GM18508 (cell line): ENCODE results near the gene DSCAM.

Experiments
- ATAC-seq: cut with Tn5 transposase; IDR thresholded peaks from one replicate; pipeline ENCODE4 v1.9.1; 2021; ENCODE audit warnings: moderate number of reproducible peaks; ENCODE audit not compliant: insufficient read depth, unreplicated experiment

The DSCAM gene

DNA sequence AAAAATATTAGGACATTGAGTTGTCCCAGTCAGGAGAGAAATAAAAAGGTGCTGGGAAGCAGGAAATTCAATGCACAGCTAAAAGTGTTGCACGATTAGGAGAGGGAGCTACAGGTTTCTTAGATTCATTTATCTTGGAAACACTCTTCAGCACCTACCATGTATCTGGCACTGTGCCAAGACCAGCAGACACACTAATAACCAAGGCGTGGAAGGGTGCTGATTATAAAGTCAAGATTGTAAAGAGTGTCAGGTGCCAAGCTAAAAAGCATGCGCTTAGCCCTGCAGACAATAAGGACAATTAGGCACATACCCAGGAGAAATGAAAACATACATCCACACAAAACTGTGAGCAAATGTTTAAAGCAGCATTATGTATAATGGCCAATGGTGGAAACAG, 129.9 kb downstream of the DSCAM start:
- ATAC-seq = no peak

DNA sequence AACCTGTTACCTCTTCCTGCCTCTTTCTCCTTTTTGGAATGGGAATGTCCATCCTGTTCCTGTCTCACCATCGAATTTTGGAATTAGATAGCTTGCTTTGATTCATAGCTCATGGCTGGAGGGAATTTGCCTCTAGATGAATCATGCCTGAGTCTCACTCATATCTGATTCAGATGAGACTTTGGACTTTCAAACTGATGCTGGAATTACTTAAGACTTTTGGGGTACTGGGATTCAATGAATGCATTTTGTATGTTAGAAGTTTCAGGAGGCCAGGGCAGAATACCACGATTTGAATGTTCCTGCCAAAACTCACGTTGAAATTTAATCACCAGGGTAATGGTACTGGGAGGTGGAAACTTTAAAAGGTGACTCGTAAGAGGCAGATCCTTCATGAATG, 132.4 kb downstream of the DSCAM start:
- no peak for ATAC-seq

DNA sequence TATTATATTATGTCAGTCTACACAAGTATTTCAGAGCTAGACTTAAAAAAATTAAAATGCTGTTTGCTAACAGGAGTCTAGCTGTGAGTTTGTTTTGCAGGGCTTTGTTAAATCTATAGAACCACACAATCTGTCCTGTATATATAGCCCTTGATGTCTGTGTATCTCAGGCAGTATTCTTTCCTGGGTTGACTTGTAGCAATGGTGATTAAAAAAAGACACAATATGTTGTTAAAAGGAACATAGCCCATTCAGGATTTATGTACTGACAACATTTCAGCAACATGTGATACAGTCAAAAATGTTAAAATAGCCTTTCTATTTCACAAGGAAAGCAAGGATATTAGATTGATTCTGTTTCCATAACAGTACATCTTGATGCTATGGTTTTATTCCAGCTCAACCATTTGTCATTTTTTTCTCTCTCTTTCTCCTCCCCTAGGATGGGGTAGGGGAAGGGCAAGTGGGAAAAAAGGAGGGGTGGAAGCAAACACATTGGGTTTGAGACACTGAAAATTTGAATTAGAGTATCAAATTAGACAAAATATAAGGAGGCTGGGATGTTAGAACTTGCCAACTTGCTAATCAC, 139.2 kb downstream of the DSCAM start:
- ATAC-seq = no peak

DNA sequence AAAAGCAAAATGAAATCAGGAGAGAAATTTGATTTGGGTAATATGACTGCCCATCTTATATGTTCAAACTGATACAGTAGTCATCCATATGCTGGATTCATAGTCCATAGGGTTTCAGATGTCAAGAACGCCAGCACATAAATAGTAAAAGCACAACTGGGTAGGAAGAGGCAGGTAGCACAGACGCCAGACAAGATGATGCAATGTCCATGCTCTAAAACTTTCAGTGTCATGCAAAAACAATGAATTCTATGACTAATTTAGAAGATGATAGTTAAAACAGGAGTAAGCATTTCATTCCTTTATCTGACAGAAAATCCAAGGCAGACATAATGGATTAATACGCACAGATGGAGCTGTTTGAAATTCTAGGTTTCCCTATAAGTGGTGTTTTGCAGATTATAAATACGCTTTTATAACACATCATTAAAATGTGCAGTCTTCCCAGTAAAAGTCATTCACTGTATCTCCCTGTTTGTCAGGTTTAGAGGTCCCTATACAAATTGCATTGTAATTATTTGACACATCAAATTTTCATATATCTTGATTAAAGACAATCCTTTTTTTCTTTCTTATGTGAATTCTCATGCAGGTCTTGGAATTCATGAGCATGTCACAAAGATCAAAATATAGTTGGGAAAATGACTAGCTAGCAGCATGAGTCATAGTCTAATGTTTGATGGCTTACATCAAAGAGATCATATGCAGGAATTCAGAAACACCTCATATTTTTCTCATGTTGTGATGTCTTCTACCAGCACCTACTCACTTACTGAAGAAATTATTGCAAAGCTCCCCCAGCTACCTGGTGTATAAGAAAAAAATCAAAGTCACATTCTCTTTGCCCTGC, 139.9 kb downstream of the DSCAM start:
- no peak for ATAC-seq

DNA sequence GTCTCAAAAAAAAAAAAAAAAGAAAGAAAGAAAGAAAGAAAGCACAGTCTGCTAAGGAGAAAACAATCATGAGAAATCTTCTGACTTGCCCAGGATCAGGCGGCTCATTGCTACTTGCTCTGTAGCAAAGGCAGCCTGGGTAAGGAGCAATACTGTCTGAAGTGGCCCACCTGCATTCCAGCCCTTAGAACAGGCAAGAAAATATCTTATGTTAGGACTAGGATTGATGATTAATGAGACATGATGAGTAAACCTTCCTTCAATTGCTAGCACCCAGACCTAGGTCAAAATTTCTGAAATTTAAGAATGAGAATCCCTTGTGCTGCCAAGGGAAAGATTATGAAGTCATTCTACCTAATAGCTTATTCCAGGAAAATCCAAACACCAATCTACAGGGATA, 140.8 kb downstream of the DSCAM start:
- no peak for ATAC-seq

DNA sequence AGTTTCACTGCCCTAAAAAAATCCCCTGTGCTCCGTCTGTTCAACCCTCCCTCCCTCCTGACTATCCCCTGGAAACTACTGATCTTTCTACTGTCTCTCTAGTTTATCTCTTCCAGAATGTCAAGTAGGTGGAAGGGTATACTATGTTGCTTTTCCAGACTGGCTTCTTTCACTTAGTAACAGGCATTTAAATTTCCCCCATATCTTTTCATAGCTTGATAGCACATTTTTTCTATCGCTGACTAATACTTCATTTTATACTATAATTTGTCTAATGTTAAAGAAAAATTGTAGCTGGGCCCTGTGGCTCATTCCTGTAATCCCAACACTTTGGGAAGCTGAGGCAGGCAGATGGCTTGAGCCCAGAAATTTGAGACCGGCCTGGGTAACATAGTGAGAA, 142.8 kb downstream of the DSCAM start:
- no peak for ATAC-seq

DNA sequence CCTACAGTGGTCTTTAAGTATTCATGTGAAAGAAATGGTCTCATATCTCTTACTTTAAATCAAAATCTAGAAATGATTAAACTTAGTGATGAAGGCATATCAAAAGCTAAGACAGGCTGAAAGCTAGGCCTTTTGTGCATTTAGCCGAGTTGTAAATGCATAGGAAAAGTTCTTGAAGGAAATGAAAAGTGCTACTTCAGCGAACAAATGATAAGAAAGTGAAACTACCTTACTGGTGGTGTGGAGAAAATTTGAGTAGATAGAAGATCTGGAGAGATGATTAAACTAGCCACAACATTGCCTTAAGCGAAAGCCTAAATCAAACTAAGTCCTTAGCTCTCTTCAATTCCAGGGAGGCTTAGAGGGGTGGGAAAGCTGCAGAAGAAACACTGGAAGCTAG, 147.6 kb downstream of the DSCAM start:
- ATAC-seq = no peak

DNA sequence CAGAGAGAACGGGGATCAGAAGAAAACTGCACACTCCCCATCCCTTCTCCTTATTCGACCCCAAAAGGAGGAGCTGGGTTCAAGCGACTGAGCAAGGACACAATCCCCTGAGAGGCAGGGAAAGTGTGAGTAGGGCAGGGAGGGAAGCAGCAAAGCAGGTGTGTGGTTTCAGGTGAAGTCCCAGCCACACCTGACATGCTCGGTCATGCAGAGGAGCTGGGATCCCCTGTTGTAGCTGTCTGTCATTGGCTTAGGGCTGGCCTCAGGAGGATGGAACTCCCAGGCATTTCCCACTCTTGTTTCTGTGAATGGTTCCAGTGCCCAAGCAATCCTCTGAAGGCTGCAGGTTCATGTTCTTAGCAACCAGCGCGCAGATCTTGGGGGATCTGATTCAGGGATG, 150.7 kb downstream of the DSCAM start:
- ATAC-seq = no peak

DNA sequence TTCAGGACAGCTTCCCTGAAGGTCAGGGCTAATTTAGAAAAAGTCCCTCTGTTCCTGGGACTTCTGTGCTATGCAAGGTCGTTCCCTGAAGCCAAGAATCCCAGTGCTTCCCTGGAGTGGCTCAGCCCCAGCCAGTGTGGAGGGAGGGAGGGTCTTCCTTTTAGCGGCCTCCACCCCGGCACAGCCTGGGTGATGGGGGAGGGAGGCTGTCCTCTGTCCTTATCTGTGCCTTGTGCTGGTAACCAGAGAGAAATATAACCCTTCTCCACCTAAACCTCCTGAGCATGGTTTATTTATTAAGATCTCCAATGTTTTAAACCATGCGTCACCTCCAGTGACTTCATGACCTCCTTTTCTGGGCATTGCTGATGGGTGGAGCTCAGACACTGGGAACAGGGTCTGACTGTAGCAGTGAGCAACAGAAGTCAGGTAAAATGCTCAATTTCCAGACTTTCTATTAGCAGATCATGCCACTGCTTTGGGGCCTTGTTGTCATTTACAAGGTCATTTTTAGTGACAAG, 157.1 kb downstream of the DSCAM start:
- ATAC-seq = no peak

DNA sequence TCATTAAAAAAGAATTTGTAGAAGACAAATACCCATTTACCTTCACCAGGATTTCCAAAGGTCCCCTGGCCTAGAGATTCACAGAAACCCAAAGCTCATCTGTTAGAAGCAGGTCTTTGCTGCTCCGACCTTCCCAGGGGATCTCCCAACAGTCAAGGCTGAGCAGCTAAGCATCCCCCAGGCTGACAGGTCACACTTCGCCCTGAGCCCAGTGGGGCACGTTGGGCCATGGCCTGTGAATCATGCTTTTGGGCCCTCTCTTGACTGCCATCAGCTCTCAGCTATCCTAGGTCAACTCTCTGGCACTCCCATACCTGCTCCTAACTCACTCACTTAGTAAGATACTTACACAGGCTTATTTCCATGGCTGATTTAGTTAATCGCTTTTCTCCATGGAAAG, 157.7 kb downstream of the DSCAM start:
- no peak for ATAC-seq

DNA sequence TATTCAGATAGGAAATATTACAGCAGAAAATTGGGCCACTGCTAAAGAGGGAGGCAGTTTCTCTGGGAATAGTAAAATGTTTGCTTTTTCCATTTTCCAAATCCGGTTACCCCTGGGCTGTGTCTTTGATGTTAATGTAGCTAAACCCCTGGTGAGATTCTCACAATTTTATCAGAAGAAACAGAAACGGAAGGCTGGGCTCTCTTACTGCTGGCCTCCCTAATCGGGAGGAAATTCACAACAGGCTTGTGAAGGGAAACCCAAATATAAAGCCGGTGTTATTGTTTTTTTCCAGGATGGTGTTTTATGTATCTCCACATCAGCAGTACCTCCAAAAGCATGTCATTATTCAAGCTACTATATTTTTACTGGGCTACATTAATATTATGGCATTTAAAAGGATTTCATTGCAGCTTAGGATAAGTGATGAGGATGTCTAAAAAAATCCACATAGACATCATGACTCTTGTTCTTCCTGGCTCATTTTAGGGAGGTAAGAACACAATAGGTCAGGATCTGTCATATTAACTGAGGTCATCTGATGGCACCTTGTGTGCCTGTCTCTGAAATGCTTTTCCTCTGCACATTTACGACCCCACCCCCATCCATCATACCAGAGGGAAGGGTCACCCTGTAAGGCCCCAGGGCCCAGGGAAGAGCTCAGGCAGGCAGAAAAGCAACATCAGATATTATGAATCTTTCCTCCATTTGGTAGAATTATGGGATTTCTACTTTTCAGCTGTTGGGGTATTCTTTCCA, 158.7 kb downstream of the DSCAM start:
- ATAC-seq = no peak

DNA sequence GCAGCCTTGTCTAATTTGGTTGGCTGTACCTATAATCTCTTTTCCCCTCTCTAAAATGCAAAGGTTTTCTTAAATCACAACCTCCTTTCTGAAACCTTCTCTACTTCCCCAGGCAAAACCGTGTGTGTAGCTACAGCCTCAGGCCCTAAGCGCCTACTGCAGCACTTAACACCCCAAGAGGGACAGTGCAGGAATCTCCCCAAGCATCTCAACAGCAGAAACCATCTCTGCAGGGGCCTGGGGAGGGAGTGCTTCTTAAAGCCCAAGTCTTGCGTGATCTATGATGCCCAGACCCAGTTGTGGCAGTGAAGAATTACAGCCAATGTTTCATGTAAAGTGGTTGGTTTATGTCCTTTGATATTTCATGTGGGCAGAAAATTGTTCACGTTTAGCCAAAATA, 159.3 kb downstream of the DSCAM start:
- ATAC-seq = no peak

DNA sequence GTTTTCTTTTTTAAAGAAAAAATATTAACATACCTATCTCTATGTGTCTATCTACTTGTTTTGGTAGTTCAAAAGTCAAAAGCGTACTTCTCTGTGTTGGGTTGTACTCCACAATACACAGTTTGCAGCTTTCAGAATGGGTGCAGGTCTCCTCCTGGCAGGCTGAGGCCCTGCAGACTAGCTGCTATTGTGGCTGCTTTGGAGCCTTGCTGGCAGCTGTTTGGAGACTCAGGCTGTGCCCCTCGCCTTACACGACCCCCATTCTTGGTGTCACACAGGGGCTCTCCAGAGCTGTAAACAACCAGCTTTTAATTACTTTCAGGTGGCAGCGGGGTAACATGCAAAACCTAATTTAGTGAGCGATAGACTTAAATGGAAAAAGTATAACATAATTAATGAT, 160.4 kb downstream of the DSCAM start:
- ATAC-seq = no peak

DNA sequence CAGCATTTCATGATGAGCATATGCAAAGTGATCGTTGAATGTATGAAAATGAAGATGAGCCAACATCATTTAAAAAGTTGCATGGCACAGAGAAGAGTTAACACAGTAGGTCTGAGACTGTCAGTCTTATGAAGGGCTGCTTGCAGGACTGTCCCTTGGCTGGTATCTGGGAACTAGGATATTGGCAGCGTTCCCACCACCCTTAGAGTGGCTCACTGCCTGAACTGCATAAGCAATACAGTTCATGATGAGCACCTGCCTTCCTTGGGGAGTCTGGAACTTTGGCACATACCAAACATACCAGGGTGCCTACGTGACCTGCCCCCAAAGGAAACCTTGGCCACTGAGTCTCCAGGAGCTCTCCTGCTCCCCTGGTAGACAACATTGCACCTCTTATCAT, 161.8 kb downstream of the DSCAM start:
- ATAC-seq = no peak

DNA sequence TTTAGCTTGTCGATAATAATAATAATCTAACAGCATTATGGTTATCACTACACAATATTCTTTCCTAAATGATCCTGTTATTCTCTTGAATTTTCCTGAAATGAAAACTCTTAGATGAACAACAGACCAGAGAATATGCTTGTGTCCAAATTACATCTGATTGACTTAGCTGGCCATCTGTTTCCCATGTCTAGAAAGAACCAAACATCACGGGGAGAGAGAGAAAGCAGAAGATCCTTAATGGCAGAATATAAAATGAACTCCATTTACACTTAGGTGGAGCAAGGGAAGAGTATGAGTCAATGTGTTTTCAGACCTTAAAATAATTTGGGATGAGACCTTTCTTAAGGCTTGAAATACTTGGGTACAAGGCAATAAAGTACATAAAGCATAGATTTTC, 162.2 kb downstream of the DSCAM start:
- ATAC-seq = no peak

DNA sequence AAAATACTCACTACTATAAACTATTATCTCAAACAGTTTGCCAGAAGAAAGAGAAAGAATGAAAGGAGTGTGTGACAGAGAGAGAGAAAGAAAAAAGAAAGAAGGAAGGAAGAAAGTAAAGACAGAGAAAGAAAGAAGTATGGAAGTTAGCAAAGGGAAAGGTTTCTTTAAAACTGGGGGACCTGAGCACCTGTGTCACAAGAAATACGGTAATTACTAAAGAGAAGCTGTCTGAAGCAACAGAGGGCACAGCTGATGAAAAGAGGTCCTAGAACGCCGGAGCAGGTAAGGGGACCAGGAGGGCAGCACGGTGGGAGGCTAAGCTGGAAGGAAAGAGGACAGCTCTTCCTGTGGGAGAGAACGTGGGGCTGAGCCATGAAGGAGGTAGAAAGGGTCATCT, 163.6 kb downstream of the DSCAM start:
- ATAC-seq = no peak

DNA sequence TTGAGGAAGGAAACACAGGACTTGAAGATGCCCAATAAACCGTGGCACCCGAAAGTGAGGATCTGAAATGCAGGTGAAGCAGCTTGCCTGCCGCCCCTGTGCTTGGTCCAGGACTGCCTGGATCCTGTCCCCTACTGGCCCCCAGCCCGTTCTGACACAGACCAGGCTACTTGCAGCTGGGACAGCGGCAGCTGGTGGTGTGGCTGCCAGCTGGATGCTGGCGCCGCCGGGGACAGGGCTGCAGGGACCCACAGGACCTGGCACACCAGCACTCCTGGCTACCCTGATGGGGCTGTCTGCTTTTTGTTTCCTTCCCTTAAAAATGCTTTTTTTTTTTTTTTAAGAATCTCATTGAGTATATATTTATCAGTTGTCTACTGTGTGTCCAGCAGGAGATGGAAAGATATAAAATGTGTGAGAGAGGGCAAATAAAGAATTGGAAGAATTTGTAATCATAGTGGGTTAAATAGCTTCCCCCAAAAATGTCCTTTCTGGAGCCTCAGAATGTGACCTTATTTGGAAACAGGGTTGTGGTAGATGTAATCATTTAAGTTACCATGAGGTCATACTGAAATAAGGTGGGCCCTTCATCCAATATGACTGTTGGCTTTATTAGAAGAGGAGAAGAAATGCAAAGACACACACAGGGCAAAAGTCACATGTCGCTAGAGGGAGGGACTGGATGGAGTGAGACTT, 165.6 kb downstream of the DSCAM start:
- no peak for ATAC-seq

DNA sequence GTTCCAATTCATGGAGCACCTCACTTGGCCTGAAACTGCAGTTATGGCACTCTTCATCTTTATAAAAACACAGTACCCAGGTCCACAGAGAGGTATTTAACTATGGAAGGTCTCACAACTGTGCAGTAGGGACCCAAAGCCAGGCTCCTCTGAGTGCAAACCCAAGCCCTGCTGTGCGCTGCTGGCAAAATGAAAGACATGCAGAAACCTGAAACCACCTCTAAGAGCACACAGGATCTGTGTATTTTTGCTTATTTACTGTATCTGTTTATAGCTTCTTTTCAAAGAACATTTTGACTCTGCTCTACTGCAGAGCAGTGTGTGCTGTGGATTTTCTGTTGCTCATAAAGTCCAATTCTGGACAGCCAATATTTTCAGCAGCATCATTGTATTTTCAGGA, 166.6 kb downstream of the DSCAM start:
- no peak for ATAC-seq

DNA sequence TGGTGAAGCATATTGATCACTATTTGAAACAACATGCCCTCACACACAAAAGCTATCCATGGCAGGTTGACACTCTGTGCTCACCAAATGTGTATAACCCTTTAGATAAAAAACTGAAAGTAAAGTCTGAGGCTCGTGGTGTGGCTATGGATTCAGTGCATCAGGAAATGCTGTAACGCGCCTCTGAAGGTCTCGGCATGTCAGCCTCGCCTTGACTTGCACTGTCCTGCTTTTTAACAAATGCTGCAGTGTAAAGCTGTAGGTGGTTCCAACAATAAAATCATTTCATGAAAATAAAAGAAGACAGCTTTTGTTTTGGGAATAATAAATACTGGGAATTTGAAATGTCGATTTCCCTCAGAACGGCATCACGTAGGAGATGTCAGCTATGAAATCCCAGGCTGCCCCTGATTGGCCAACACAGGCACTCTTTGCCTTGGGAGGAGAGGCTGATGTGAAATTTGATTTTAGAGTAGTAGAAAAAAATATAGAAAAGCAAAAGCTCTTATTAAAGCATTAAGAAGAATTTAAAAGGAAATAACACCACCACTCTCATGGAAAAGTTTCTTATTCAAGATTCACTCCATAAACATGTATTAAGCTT, 168.2 kb downstream of the DSCAM start:
- ATAC-seq = no peak

DNA sequence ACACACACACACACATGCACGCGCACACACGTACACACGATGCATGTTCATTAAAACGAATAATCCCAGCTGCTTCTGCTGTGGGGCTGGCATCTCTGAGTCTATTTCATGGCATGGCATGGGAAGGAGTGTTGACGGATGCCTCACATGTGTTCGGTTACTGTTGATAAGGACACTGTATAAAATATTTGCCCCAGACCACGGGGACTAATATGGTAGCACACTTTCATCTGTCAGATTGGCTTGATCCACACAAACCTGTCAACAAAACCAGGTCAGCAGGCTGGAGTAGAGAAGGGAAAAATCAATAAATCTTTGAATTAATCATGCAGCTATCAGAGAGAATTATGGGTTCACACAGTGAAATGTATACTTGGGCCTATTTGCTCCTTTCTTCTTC, 171.9 kb downstream of the DSCAM start:
- ATAC-seq = no peak
